ENCODE data around the gene UBAP2L.
"Not testable (repeated sequence)": the region's sequence is repeated elsewhere in the genome, so short reads cannot be mapped to it uniquely, and the experiment has no call there.

UBAP2L gene

DNA sequence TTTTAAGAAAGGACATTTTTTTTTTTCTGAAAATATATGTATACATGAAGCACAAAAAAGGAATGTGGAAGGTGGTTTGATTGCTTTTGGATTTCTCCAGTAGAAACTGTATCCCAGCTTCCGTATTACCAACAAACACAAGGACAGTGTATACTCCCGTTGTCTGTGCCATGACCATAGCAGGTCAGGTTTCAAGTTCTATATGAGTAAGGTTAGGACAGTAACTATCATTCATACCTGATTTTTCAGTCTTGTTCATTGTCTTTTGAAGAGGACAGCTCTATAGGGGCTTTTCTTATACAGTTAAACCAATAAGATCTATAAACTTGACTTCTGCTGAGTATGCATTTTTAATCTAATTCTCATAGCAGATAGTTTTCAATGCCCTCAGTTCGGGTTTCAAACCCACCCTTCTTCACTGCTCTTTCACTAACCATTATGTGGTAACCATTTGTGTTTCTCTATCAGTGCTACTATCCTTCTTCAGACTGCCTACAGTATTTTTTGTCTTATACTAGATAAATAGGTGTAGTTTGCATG is 19.6 kb downstream of the UBAP2L start:
- DNase-seq (ENCODE audit: low spot score), result no peak

DNA sequence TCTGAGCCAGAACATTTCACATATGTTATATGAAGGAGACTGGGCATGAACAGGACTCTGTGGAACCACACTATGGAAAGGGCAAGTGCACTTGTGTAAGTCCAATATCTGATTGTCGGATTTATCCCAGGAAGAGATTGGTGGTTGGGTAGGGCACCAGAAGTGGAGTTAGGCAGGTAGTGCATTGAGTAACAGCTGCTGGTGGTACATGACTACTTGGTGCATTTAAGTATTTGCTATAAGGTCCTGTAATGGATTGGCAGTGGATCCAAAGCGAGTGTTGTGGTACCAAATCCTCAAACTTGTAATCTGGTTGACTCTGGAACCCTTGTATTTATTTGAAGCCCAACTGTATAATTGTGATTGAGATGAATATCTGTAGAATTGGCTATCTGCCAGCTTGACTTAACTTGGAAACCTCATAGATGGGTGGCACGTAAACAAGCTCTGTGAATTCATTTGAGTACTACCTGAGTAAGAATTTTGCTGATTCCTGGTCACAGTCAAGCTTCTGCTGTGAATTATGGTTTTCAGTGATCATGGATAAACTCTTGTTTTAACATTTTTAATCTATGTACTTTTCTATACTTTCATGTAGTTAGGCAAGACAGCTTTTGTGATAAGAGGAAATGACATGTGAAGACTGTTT is 21.1 kb downstream of the UBAP2L start:
- no peak for DNase-seq (ENCODE audit: low spot score)

DNA sequence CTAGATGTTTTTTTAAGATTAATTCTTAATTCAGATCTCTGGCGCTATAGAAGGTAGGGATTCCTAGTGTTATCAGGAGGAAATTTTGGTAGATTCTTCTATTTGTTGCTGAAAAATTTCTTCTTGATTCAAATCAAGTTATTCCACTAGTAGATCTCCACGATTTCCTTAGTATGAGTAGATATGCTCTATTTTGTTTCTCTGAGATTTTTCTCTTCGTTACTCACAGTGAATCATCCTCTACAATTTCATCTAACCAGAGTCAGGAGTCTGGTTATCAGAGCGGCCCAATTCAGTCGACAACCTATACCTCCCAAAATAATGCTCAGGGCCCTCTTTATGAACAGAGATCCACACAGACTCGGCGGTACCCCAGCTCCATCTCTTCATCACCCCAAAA is 32.9 kb downstream of the UBAP2L start:
- DNase-seq (ENCODE audit: low spot score), result no peak

DNA sequence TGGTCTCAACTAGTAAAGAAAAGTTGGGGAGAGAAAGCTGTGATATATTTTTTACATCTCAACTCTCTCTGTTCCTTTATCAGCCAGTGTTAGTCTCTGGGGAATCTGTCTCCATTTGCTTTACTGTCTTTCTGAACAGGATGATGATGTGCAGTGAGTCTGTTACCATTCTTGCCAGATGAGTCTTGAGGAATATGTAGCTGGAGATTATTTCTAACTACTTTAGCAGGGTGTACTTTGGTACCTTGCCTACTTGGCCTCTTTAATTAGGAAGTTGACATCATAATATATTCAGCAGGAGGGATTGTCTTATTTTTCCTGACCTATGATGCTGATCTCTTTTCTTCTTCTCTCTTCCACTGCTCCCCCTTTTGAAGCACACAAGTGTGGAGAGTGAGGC is 35.9 kb downstream of the UBAP2L start:
- DNase-seq (ENCODE audit: low spot score), result no peak

- no peak for DNase-seq (ENCODE audit: low spot score)
These were observed 38.0 kb downstream of the UBAP2L start for GRCh38 chr1:154258784-154259183.

DNA sequence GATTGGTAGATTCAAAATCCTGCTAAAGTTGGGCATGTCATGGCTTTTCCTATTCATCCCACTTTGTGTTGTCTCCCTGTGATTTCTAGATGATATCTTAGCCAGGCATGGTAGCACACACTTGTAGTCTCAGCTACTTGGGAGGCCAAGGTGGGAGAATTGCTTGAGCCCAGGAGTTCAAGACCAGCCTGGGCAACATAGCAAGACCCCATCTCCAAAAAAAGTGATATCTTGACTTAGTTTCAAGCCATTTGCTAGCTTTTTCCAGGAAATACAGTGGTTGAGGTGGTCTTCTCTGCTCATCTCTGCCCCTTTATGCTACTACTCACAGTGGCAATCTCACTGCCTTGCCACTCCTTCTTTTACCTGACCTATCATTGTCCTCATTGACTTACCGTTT is 39.4 kb downstream of the UBAP2L start:
- no peak for DNase-seq (ENCODE audit: low spot score)

DNA sequence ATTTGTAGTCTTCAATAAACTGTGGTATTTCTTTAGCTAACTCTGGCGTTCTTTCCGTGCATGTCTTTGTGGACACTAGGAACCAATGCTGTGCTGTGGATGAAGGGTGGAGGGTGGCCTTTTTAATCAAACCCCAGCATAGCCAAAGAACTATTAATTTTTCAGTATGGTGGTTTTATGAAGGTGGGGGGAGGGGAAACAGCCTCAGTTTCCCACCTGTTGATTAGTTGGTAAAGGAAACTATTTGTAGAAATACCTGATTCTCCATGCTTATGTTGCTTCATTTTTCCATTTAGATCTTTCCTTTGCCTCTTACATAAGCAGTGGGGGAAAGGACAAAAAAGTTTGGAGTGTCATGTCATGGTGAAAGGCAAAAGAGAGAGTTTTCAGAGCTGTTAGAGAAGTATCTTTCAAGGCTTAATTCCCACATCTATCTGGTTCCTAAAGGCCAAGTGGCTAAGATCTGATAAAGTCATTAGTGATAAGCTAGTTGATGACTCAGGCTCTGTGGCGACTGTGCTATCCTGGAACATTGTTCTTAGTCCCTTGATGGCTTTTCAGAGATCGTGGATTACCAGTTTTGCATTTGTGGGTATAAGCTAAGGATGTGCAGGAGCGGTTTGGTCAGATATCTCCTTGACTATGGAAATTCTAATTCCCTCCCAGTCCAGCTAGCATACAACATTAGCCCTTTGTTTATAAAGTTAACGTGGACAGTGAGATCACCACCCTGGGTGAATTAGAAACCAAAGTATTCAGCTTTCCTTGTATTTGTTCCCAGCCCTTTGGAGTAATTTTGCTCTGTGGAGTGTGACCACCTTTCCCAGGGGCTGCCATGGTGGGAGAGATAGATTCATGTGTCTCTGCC is 42.9 kb downstream of the UBAP2L start:
- DNase-seq (ENCODE audit: low spot score), result no peak

GRCh38 chr1:154264454-154264853 is 43.7 kb downstream of the UBAP2L start:
- no peak for DNase-seq (ENCODE audit: low spot score)

- DNase-seq (ENCODE audit: low spot score), result no peak
These were observed 44.8 kb downstream of the UBAP2L start for GRCh38 chr1:154265586-154265985.

DNA sequence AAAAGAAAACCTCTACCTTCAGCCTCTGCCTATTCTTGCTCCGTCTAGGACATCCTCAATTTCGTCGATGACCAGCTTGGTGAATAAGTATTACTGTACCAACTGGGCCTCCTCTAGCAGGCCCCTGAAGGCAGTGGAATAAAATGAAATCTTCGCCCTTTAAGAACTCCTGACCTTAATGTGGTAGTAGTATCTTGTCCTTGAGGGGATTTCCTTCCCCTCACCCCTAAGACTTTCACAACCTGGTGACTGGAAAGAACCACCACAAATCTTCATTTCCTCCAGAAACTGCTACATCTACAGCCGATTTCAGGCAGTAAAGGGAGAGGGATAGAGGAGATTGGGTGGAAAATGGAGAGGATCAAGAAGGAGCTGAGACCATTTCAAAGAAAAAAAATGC is 50.1 kb downstream of the UBAP2L start:
- DNase-seq (ENCODE audit: low spot score), result no peak

DNA sequence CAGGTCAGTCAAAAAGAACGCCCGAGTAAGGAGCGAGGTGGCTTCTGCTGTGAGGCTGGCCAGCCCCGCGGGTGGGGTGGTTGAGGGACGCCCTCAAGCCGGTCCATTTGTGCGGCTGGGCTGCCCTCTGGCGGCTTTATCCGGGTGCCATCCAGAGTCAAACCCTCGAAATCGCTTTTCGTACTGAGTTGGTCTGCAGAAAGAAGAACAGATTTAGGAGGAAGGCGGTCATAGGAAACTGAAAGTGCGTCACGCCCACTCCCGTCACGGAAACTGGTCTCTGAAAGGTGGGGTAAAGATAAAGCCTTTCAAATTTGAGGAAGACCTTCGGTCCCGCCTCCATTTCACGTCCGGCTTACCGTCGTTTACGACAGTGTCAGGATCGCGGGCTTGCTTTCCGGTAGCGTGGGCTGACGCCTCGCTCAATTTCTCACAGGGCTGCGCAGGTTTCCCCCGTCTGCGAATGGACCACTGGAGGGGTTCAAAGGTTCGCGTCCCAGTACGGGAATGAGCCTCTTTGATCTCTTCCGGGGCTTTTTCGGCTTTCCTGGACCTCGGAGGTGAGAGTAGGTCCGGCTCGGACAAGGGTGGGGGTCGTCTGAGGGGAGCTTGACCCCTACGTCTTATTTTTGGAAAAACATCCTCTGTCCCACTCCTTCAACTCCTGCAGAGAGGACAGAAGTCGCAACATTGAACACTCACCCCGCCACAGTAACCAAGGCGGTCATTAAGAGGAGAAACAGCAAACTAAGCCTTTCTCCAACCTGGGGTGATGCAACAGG is 51.7 kb downstream of the UBAP2L start, which contains the start of gene HAX1:
HAX1 (plus strand) TSS at position 413 of the 782 bp plus-strand sequence; CDS start at position 508, 95 bp downstream.
- peak; percentile 93 for DNase-seq (ENCODE audit: low spot score)

DNA sequence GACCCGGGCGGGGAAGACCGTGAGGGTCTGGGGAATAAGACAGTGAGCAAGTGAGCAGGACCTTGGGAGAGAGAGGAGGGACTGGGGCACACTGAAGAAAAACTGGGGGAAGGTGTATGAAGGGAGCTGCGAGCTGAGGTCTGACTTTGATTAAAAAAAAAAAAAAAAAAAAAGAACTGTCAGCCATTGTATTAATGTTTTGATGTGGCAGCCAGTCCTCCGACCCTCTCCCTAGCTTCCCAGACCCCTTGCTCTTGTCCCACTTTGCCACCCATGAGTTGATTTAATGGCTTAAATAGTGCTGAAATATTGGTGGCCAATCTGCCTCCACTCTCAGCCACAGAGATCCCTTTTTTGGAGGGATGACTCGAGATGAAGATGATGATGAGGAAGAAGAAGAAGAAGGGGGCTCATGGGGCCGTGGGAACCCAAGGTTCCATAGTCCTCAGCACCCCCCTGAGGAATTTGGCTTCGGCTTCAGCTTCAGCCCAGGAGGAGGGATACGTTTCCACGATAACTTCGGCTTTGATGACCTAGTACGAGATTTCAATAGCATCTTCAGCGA is 52.3 kb downstream of the UBAP2L start:
- no peak for DNase-seq (ENCODE audit: low spot score)

DNA sequence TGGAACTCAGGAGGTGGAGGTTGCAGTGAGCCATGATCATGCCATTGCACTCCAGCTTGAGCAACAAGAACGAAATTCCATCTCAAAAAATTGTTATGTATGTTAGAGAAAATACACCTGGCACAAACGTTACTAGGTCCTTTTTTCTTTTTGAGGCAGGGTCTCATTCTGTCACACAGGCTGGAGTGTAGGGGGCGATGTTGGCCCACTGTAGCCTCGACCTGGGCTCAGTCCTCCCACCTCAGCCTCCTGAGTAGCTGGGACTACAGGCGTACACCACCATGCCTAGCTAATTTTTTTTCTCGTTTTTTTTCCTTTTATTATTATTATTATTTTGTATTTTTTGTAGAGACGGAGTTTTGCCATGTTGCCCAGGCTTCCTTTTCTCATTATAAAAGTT is 56.0 kb downstream of the UBAP2L start:
- DNase-seq (ENCODE audit: low spot score), result no peak

DNA sequence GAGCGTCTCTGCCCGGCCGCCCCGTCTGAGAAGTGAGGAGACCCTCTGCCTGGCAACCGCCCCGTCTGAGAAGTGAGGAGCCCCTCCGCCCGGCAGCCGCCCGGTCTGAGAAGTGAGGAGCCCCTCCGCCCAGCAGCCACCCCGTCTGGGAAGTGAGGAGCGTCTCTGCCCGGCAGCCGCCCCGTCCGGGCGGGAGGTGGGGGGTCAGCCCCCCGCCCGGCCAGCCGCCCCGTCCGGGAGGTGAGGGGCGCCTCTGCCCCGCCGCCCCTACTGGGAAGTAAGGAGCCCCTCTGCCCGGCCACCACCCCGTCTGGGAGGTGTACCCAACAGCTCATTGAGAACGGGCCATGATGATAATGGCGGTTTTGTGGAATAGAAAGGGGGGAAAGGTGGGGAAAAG is 66.8 kb downstream of the UBAP2L start:
- not testable (repeated sequence) for DNase-seq (ENCODE audit: low spot score)

- DNase-seq (ENCODE audit: low spot score), result no peak
These were observed 67.9 kb downstream of the UBAP2L start for GRCh38 chr1:154288661-154289060.

DNA sequence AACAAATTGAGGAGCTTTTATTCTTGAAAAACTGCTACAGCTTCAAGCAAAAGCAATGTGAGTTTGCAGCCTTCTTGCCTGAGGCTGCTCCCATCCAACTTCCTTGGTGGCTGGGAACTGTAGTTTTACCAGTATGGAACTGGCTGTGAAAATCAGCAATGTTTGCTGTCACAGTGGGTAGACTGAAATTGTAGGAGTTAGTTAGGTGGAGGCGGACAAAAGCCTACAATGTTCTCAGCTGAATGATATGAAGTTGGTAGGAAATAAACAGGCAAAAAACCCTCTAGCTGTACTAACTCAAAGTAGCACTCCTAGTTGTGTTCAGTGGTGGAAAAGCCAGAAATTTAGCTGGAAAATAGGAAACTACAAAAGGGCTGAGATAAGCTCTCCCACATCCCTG is 70.2 kb downstream of the UBAP2L start:
- DNase-seq (ENCODE audit: low spot score), result peak; percentile 59

GRCh38 chr1:154295408-154296235 is 74.9 kb downstream of the UBAP2L start:
- no peak for DNase-seq (ENCODE audit: low spot score)

GRCh38 chr1:154301582-154301981 is 80.8 kb downstream of the UBAP2L start:
- no peak for DNase-seq (ENCODE audit: low spot score)

DNA sequence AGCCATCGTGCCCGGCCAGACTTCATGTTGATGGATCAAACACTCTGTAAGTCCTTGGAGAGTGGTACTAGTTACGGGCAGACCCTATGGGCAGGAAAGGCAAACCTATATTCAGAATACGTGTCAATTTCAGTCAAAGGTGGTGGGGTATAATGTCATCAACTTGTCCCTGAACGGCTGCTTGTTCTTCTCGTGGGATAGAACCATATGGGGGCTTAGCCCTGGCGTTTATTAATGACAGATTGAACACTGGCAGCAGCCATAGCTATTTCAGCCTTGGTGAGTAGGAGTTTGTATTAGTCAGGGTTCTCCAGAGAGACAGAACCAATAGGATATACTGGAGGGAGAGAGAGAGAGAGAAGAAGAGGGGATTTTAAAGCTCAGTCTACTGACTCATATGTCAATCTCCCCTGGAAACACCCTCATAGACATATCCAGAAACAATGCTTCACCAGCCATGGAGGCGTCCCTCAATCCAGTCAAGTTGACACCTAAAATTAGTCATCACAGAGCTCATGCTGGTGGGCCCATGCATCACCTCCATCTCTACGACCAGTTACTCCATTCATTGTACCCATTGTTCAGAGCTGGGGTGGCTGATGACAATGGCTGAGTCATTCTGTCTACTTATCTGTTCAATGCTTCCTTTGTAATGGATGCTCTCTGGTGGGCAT is 84.0 kb downstream of the UBAP2L start:
- DNase-seq (ENCODE audit: low spot score), result peak; percentile 71

DNA sequence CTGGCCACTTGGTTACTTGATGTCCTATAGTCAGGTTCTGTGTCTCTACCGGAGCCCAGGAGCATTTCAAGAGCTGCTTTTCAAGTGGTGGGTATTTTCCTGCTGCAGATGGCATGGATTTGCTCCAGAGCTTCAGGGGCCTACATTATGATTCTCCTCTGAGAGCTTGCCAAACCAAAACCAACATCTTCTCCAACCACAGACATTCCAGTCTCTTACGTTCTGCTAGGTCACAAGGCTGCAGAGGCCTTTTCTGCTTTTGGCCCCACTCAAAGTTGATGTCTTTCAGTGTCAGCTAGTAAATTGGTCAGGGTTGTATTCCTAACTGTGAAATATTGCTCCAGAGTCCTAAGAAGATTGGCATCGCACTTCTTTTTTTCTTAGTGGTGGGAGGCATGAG is 85.4 kb downstream of the UBAP2L start:
- DNase-seq (ENCODE audit: low spot score), result no peak

All from Ammon's horn (tissue), 1 donor.